GM12878 (cell line): ENCODE data around the gene SH3BP5.

Experiments
- CTCF ChIP-seq, 3 experiments: IDR thresholded peaks in 2 of 3; conservative IDR thresholded peaks in 1 of 3; 2 replicates each; pipeline ENCODE4 v1.5.1; 2011; ENCODE audit warnings: low read depth in 3 of 3, low read length in 3 of 3, mild to moderate bottlenecking in 3 of 3, control low read depth in 2 of 3, moderate library complexity in 2 of 3, inconsistent platforms in 1 of 3, mixed read lengths in 1 of 3; ENCODE audit not compliant: control insufficient read depth in 2 of 3, insufficient read depth in 1 of 3; ENCODE audit errors: extremely low read depth in 1 of 3
- IKZF1 ChIP-seq: fragments of 450-650 bp; conservative IDR thresholded peaks from 2 replicates; pipeline ENCODE4 v1.6.1; 2017; ENCODE audit warnings: antibody characterized with exemption, mild to moderate bottlenecking

- TF ChIP-seq IKZF1 = no peak
- no peak for TF ChIP-seq CTCF (IDR thresholded peaks at IDR 0.05 in 2 of 3, conservative IDR thresholded peaks at IDR 0.05 in 1 of 3; ENCODE audit: control insufficient read depth in 2 of 3, extremely low read depth in 1 of 3, insufficient read depth in 1 of 3, low read depth in 3 of 3, low read length in 3 of 3)
Measured at GRCh38 chr3:15354485-15354884, 22.1 kb upstream of the SH3BP5 start.
